ENCODE results near the gene LAMA2. TPM values are rescaled to one million over a fixed set of nuclear protein-coding genes. Genes with fewer than 3 reads are reported as not detected.

The LAMA2 gene
- total RNA-seq, 1 donor from 2014 or later: 5.3 TPM

GRCh38 chr6:129416337-129416990 is 533.5 kb downstream of the LAMA2 start:
- DNase-seq (ENCODE audit: low spot score) (no peak), ATAC-seq (peak; percentile 61)

GRCh38 chr6:129417416-129418086 is 534.6 kb downstream of the LAMA2 start:
- DNase-seq (ENCODE audit: low spot score) (no peak), ATAC-seq (no peak)

- DNase-seq (ENCODE audit: low spot score): no peak
- no peak for ATAC-seq
Measured at GRCh38 chr6:129419324-129419723, 536.4 kb downstream of the LAMA2 start.

GRCh38 chr6:129426343-129426742 is 543.4 kb downstream of the LAMA2 start:
- no peak for ATAC-seq

GRCh38 chr6:129429956-129430355 is 547.0 kb downstream of the LAMA2 start:
- ATAC-seq (no peak), DNase-seq (ENCODE audit: low spot score) (no peak)

More at GRCh38 chr6:129426343-129426742, 543.4 kb downstream of the LAMA2 start:
- no peak for DNase-seq (ENCODE audit: low spot score)

- no peak for ATAC-seq
- DNase-seq (ENCODE audit: low spot score): no peak
Measured at GRCh38 chr6:129432738-129433137, 549.8 kb downstream of the LAMA2 start.

- no peak for DNase-seq (ENCODE audit: low spot score)
- ATAC-seq: no peak
Measured at GRCh38 chr6:129434091-129434490, 551.2 kb downstream of the LAMA2 start.

- DNase-seq (ENCODE audit: low spot score): no peak
- ATAC-seq: no peak
Measured at GRCh38 chr6:129440691-129441090, 557.8 kb downstream of the LAMA2 start.

- DNase-seq (ENCODE audit: low spot score) (no peak), ATAC-seq (no peak)
Measured at GRCh38 chr6:129444683-129445082, 561.7 kb downstream of the LAMA2 start.

- no peak for DNase-seq (ENCODE audit: low spot score)
- ATAC-seq: no peak
Measured at GRCh38 chr6:129446272-129447197, 563.6 kb downstream of the LAMA2 start.

- DNase-seq (ENCODE audit: low spot score) (no peak), ATAC-seq (no peak)
Measured at GRCh38 chr6:129447198-129447565, 564.2 kb downstream of the LAMA2 start.

GRCh38 chr6:129448965-129449364 is 566.0 kb downstream of the LAMA2 start:
- DNase-seq (ENCODE audit: low spot score): no peak
- no peak for ATAC-seq

- DNase-seq (ENCODE audit: low spot score) (no peak), ATAC-seq (no peak)
Measured at GRCh38 chr6:129451187-129451586, 568.2 kb downstream of the LAMA2 start.

GRCh38 chr6:129453073-129453472 is 570.1 kb downstream of the LAMA2 start:
- ATAC-seq: no peak
- no peak for DNase-seq (ENCODE audit: low spot score)

GRCh38 chr6:129454488-129454887 is 571.5 kb downstream of the LAMA2 start:
- DNase-seq (ENCODE audit: low spot score) (no peak), ATAC-seq (no peak)

GRCh38 chr6:129455126-129455769 is 572.3 kb downstream of the LAMA2 start:
- ATAC-seq (no peak), DNase-seq (ENCODE audit: low spot score) (no peak)

GRCh38 chr6:129460221-129460620 is 577.3 kb downstream of the LAMA2 start:
- no peak for ATAC-seq
- no peak for DNase-seq (ENCODE audit: low spot score)

GRCh38 chr6:129469070-129469662 is 586.2 kb downstream of the LAMA2 start:
- no peak for DNase-seq (ENCODE audit: low spot score)
- ATAC-seq: no peak

- ATAC-seq (no peak), DNase-seq (ENCODE audit: low spot score) (no peak)
Measured at GRCh38 chr6:129472239-129472638, 589.3 kb downstream of the LAMA2 start.

- ATAC-seq: no peak
Measured at GRCh38 chr6:129473546-129473945, 590.6 kb downstream of the LAMA2 start.

More at GRCh38 chr6:129473546-129473945, 590.6 kb downstream of the LAMA2 start:
- no peak for DNase-seq (ENCODE audit: low spot score)
